Endodermal cell (in vitro differentiated cells): Measurements from ENCODE around the gene SPAG9. TPM values are rescaled to one million over a fixed set of nuclear protein-coding genes. Genes with fewer than 3 reads are reported as not detected.
A peak's percentile ranks its signal among the peaks of the same experiment; 100 is the strongest.

Experiments
- DNase-seq: peaks from one replicate; pipeline ENCODE4 v3.0.0-alpha.2; 2017
- H3K27ac ChIP-seq: 2 replicates; pipeline ENCODE4 v1.5.1; 2013; ENCODE audit warnings: mild to moderate bottlenecking, low read depth, low read length, moderate library complexity
- H3K27me3 ChIP-seq: 2 replicates; pipeline ENCODE4 v1.6.1; 2013; ENCODE audit warnings: mild to moderate bottlenecking, low read length, moderate library complexity; ENCODE audit not compliant: insufficient read depth, control insufficient read depth, poor library complexity, severe bottlenecking
- H3K36me3 ChIP-seq: 2 replicates; pipeline ENCODE4 v1.7.0; 2013; ENCODE audit warnings: mild to moderate bottlenecking, low read length, moderate library complexity; ENCODE audit not compliant: control insufficient read depth, insufficient read depth
- H3K4me1 ChIP-seq: one replicate; pipeline ENCODE4 v1.7.0; 2013; ENCODE audit warnings: low read length; ENCODE audit not compliant: control insufficient read depth, insufficient read depth
- H3K4me3 ChIP-seq: 2 replicates; pipeline ENCODE4 v1.5.1; 2013; ENCODE audit warnings: mild to moderate bottlenecking, low read length, moderate library complexity
- H3K9ac ChIP-seq: 2 replicates; pipeline ENCODE4 v1.6.1; 2013; ENCODE audit warnings: mild to moderate bottlenecking, low read length, moderate library complexity; ENCODE audit not compliant: poor library complexity, severe bottlenecking; ENCODE audit errors: extremely low read depth
- H3K9me3 ChIP-seq: 2 replicates; pipeline ENCODE4 v1.6.1; 2013; ENCODE audit warnings: mild to moderate bottlenecking, low read length, moderate library complexity; ENCODE audit not compliant: control insufficient read depth
- H3K27ac Mint-ChIP-seq: 2 replicates; pipeline ENCODE4 v1.8.0; 2020; ENCODE audit warnings: mixed read lengths
- H3K27me3 Mint-ChIP-seq: 2 replicates; pipeline ENCODE4 v1.8.0; 2021; ENCODE audit warnings: mild to moderate bottlenecking, mixed read lengths; ENCODE audit not compliant: insufficient read depth
- H3K36me3 Mint-ChIP-seq: 2 replicates; pipeline ENCODE4 v1.8.0; 2020; ENCODE audit warnings: low read depth, mixed read lengths
- H3K4me1 Mint-ChIP-seq: 2 replicates; pipeline ENCODE4 v1.8.0; 2020; ENCODE audit warnings: mixed read lengths
- H3K4me3 Mint-ChIP-seq: 2 replicates; pipeline ENCODE4 v1.8.0; 2020; ENCODE audit warnings: mild to moderate bottlenecking, moderate library complexity, mixed read lengths
- H3K9me3 Mint-ChIP-seq: 2 replicates; pipeline ENCODE4 v1.8.0; 2020; ENCODE audit warnings: mild to moderate bottlenecking, mixed read lengths
- CTCF ChIP-seq: fragments of 200-600 bp; sonication (generic); conservative IDR thresholded peaks from 2 replicates; pipeline ENCODE4 v1.5.0; 2021; ENCODE audit warnings: antibody characterized with exemption, mild to moderate bottlenecking
- WGBS, 2 experiments: methylation state at CpG; one replicate each; pipeline versions ENCODE4 v1.1.5 to v1.1.7; 2013; ENCODE audit warnings: missing lambda C conversion rate in 2 of 2, mixed read lengths in 1 of 2; ENCODE audit not compliant: insufficient coverage in 1 of 2, insufficient read length in 1 of 2; 5-methylcytosine and 5-hydroxymethylcytosine counted together
- total RNA-seq, 2 donors: library from RNA; stranded (reverse); fragmentation: NEBNext Ultra II Directional in 1 of 2; extraction: Animal tissue kit (Norgen Biotek cat#: 25700) in 1 of 2; gene quantifications; 2 replicates in 1 of 2; 3 replicates in 1 of 2; pipeline ENCODE4 v1.2.1, GENCODE V29; 2021

Gene SPAG9
- total RNA-seq, 2 donors from 2014 or later, result 64.8 to 77.7 TPM

- no peak overlapping the region for H3K27ac Mint-ChIP-seq
- H3K4me3 Mint-ChIP-seq, result no peak overlapping the region
- no peak for TF ChIP-seq CTCF
Observed at GRCh38 chr17:51050291-51051033, 70.2 kb downstream of the SPAG9 start.

DNA sequence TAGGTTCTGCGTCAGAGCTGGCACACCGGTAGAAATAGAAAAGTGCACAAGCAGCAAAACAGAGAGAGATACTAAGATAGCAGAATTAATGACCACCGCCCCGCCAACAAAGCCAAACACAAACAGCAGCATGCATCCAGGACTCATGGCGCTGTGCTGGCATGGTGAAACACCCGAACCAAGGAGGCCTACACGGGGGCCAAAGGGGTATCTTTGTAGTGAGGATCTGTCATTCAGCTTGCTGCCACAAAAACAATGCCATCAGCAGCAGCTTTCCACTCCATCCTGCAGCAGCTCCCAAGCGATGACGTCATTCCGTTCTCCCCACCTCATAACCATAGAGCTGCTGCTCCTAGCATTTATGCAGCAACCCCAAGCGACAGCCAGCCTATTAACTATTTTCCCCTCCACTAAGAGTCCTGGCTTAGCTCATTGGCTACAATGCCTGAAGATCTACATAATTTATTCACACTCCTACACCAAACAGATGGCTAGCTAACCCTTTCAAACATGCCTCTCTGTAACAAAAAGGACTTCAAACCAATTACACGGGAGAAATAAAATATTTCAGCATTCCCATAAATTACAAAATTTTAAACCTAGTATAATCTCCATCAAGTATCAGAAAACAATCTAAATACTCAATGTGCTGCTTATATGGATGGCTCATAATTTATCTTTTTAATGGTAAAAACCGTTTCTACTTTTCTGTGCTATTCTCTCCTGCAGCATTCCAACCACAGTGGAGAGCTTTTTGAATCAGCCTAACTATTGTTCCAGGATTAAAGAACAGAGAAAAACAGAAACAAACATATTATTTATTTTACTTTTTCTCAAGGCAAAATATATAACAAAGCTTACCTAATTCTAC, 73.9 kb downstream of the SPAG9 start:
- DNase-seq, result peak; percentile 94
- Mint-ChIP-seq H3K27me3 (no peaks in the 10 kb centered on the region), H3K36me3 (peaks cover 8% of the 10 kb centered on the region), H3K4me3 (no peak overlapping the region), H3K4me1 (peaks cover 19% of the 10 kb centered on the region), H3K27ac (no peak overlapping the region), H3K9me3 (no peaks in the 10 kb centered on the region)
- Histone ChIP-seq H3K9ac (peak overlapping the region; percentile 65), H3K4me1 (no peaks in the 10 kb centered on the region), H3K27me3 (no peaks in the 10 kb centered on the region), H3K4me3 (peak overlapping the region; percentile 78), H3K9me3 (no peaks in the 10 kb centered on the region), H3K27ac (peak overlapping the region; percentile 99), H3K36me3 (no peaks in the 10 kb centered on the region)
- no peak for TF ChIP-seq CTCF
- 13 to 14% methylated on average over 9 to 13 of the region's 13 CpGs for WGBS, 2 experiments

More at GRCh38 chr17:51050291-51051033, 70.2 kb downstream of the SPAG9 start:
- WGBS, 2 experiments, result 93 to 100% methylated on average over 1 to 2 of the region's 3 CpGs
- Mint-ChIP-seq H3K9me3 (no peaks in the 10 kb centered on the region), H3K36me3 (peaks cover 9% of the 10 kb centered on the region), H3K4me1 (peaks cover 4% of the 10 kb centered on the region), H3K27me3 (no peaks in the 10 kb centered on the region)
- no peaks in the 10 kb centered on the region for H3K9me3 ChIP-seq
- no peak for DNase-seq
- H3K27me3 ChIP-seq, result no peaks in the 10 kb centered on the region
- H3K9ac ChIP-seq, result no peak overlapping the region
- H3K36me3 ChIP-seq, result peaks cover 4% of the 10 kb centered on the region
- H3K4me3 ChIP-seq, result no peak overlapping the region
- no peaks in the 10 kb centered on the region for H3K4me1 ChIP-seq
- H3K27ac ChIP-seq, result no peak overlapping the region

- TF ChIP-seq CTCF, result no peak
- DNase-seq, result no peak
- Histone ChIP-seq H3K4me3 (peak overlapping the region; percentile 78), H3K27ac (peak overlapping the region; percentile 99), H3K9me3 (no peaks in the 10 kb centered on the region), H3K4me1 (no peaks in the 10 kb centered on the region), H3K9ac (peak overlapping the region; percentile 65), H3K36me3 (peaks cover 5% of the 10 kb centered on the region), H3K27me3 (no peaks in the 10 kb centered on the region)
- H3K36me3 Mint-ChIP-seq, result peaks cover 8% of the 10 kb centered on the region
- no peaks in the 10 kb centered on the region for H3K27me3 Mint-ChIP-seq
- WGBS, 2 experiments, result 52 to 54% methylated on average over 2 to 3 of the region's 3 CpGs
- no peak overlapping the region for H3K27ac Mint-ChIP-seq
- H3K9me3 Mint-ChIP-seq, result no peaks in the 10 kb centered on the region
- peaks cover 24% of the 10 kb centered on the region for H3K4me1 Mint-ChIP-seq
- H3K4me3 Mint-ChIP-seq, result no peak overlapping the region
Observed at GRCh38 chr17:51046046-51046445, 74.6 kb downstream of the SPAG9 start.
